SIG-M5 treated with dmso at 0.1 percent for 504 hours (cell line): Measurements from ENCODE around the gene CCDC149.

Source experiments
- DNase-seq: peaks from one replicate; lab custom pipeline; 2025; ENCODE audit not compliant: unreplicated experiment; lab: John Stamatoyannopoulos, UW

CCDC149 gene

GRCh38 chr4:24805566-24805965, 107.3 kb downstream of the CCDC149 start:
- DNase-seq = no peak

DNA sequence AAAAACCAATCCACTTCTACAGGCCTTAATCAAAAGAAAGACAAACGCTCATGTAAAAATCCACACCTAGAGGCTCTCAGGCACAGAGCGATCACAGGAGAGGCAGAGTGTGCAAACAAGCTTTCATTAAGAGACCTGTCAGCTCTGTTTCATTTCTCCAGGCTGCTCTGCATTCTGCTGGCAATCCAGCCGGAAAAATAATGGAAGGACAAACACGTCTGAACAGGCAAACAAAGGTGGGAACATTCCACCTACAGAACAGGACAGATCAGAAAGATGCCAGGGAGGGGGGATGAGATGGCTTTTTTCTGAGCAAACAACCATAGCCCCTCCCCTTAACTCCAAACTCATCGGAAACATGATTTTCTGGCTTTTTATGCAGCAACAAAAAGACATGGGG, 107.8 kb downstream of the CCDC149 start:
- no peak for DNase-seq

DNA sequence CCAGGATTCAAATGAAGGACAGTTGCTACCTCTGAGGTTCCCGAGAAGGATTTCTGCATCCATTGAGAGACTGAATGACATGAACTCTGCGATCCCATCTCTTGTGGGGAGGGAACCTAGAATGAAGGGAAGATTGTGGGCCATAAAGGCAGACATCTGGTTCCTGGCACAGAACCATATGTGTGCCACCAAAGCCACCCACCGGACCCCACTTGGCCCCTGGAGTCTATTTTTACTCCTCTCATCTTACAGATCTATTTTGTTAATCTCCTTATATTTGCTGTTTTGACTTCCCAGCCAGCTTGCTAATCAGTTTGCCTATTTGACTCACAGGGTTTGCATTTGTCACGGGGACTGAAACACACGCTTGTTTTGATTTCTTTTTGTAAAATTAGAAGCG, 110.2 kb downstream of the CCDC149 start:
- no peak for DNase-seq

- DNase-seq = no peak
Observed at GRCh38 chr4:24801136-24801855, 111.5 kb downstream of the CCDC149 start.

GRCh38 chr4:24800325-24800895, 112.4 kb downstream of the CCDC149 start:
- no peak for DNase-seq

- DNase-seq = no peak
Observed at GRCh38 chr4:24799544-24800324, 113.1 kb downstream of the CCDC149 start.

- no peak for DNase-seq
Observed at GRCh38 chr4:24799196-24799543, 113.7 kb downstream of the CCDC149 start.

DNA sequence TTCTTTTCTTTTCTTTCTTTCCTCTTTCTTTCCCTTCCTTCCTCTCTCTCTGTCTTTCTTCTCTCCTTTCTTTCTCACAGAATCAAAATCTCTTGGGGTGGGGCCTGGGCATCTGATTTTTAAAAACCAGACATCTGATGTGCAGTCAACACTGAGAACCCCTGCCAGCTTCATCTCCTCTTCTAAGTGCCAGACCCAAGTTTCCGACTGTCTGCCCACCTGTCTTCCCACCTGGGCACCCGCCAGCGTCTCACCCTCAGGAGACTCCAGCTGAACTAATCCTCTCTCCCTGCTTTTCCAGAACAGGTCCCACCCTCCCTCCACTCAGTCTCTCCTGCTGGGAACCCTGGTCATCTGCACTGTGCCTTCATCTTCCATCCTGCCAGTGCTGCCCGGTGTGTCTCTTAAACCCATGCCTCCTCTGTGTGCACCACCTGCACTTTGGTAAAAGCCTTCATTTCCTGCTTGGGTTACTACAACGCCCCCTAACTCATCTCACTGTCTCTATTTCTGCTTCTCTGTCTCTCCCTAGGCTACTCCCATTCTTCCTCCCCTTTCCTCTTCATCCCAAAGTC, 114.7 kb downstream of the CCDC149 start:
- DNase-seq = no peak

DNA sequence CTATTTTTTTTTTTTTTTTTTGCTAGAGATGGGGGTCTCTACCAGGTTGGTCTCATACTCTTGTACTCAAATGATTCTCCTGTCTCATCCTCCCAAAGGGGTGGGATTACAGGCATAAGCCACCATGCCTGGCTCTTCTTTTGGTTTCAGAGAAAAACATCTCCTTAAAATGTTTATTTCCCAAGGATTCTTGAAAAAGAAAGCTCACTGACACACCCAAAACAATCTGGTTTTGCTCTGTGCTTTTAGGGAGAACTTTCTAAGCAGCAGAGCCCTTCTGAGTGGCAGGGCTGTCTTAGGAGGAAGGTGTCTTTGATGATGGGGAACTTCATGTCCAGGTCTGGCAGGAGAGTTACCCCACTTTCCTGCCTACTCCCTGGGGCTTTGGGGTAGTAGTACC, 116.2 kb downstream of the CCDC149 start:
- DNase-seq = no peak

DNA sequence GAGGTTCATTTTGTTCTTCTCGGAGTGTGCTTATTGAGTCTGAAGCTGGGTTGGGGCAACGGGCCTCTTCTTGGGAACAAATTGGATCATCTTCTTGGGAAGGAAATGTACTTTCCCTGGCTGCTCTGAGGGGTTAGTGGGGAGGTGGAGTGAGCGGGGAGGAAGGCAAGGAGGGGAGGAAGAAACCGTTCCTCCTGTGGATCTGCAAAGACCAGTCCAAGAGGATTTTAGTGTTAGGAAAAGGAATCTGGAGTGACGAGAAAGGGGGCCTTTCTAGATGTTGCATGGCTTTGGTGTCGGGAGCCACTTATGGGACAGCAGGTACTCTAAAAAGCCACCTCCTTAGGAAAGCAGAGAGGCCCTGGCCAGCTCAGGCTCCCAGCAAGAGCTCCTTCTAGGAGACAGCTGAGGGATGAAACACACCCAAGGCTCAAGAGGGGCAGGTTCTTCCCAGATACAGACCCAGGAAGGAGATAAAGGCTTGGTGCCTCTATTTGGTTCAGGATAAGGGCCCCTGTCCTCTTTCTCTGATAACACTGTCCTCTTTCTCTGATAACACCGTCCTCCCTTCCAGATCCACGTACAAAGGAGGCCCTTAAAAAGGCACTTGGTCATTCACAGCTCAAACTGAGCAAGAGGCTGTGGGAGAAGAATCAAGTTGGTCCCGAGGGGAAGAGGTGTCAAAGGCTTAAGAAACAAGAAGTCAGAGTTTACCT, 117.0 kb downstream of the CCDC149 start:
- DNase-seq = no peak

DNA sequence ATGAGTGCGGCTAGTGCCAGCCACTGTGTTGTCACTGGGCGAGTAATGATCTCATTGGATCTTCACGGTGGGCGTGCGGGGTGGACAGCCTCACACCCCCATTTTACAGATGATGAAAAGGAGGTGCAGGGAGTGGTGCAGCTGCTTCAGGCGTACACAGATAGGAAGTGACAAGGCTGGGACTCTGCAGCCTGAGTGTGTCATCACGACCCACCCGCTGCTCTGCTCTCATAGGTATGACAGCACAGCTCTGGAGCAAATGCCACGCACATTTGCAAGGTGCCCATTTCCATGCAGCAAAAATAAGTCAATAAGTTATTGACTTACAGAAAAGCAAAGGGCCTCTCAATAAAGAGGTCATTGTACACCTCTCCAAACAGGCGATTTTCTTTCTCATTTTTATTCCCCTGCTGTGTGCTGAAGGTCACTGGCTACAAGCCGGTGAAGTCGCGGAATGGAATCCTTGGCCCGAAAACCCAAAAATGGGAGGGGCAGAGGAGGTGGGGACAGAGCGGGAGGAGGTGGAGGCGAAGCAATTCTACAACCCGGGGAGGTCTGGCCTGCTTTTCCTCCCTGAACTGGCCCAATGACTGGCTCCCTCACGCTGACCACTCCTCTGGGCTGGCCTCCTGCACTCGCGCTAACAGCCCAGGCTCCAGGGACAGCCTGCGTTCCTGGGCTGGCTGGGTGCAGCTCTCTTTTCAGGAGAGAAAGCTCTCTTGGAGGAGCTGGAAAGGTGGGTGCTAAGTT, 117.8 kb downstream of the CCDC149 start, which contains the start of gene SOD3:
Gene SOD3 (plus strand): TSS at position 658 of the 750 bp plus-strand sequence. CDS start 3,949 bp downstream, outside the sequence.
- DNase-seq = no peak

DNA sequence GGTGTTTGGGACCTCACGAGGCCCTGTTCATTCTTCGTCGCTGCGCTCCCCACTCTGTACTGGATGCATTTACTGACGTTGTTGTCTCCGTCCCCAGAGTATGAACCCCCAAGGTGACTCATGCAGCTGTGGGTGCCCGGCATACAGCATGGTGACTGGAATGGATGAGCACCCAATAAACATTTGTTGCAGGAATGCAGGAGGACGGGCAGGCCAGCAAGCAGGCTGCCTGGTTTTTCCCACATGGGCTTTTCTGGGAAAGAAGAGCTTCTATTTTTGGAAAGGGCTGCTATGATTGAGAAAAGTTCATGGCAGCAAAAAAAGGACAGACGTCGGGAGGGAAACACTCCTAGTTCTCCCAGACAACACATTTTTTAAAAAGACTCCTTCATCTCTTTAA, 118.4 kb downstream of the CCDC149 start:
- no peak for DNase-seq

- no peak for DNase-seq
Observed at GRCh38 chr4:24794051-24794450, 118.8 kb downstream of the CCDC149 start.

GRCh38 chr4:24793219-24794005, 119.4 kb downstream of the CCDC149 start:
- DNase-seq = no peak

DNA sequence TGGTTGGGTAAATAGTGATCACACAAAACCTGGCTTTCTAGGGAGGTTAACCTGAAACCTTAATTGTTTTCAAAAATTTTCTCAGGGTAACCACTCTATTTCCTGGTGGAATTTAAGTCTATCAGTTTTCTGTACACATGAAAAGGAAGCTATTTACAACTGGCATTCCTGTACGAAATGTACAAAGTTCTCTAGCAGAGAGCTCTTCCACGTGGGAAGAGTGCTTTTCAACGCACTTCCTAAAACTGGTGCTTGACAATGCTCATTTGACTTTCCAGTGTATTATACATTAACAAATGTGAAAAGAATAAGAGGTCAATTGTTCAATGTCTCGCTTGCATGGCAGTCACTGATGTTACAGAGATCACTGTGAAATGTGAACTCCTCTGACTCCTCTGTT, 120.3 kb downstream of the CCDC149 start:
- no peak for DNase-seq

DNA sequence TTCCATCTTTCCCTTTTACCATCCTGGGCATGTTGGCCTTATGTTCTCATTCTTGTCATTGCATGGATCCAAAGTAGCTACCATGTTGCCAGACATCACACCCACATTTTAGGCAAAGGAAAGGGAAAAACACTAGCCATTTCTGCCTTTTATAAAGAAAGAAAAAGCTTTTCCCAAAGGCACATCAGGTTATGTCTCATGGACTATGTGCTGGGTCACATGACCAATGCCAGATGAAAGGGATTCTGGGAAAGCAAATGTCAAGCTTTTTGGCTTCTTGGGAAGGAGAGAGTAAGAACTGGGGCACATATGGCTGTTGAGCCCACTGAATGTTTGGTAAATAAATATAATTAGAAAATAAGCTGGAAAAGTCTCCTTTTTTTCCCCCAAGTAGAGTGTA, 121.8 kb downstream of the CCDC149 start:
- no peak for DNase-seq

GRCh38 chr4:24783506-24783905, 129.3 kb downstream of the CCDC149 start:
- no peak for DNase-seq

GRCh38 chr4:24781999-24782745, 130.7 kb downstream of the CCDC149 start:
- DNase-seq = no peak

- DNase-seq = no peak
Observed at GRCh38 chr4:24780936-24781495, 131.8 kb downstream of the CCDC149 start.
